CD4-positive, alpha-beta T cell treated with Interleukin-15 for 1 hour (primary cell): ENCODE data around the gene GOLGB1.

Experiments
- DNase-seq: peaks from one replicate; pipeline ENCODE4 v3.0.0-alpha.2; 2020

GOLGB1 gene

DNA sequence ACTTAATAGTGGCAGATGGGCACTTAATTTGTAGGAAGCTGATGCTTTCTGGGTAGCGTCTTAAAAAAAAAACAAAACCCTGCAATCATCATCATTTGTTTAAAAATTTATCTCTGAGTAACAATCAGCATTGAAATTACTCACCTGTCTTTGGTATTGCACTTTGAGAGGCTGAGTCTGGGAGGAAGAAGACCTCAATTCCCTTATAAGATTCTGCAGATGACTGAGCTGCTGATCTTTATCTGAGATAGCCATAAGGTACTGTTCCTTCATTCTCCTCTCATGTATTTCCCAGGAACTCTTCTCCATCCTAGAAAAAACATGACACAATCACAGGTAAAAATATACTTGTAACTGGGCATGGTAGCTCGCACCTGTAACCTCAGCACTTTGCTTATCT, 72.4 kb downstream of the GOLGB1 start:
- DNase-seq: no peak

DNA sequence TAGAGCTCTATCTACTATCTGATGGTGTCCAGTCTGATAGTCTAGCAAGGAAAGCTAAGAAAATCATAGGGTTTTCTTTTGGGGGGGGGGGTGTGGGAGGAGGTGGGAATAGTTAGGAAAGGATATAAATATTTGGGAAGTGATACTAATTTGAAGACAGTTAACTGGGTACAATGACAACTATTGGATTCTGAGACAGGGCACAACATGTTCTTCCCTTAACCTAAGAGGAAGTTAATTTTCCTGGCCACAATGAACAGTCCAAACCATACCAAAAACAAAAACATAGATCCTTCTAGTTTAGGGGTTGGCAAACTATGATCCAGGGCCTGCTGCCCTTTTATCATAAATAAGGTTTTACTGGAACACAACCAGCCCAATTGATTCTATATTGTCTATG, 78.9 kb downstream of the GOLGB1 start:
- no peak for DNase-seq

DNA sequence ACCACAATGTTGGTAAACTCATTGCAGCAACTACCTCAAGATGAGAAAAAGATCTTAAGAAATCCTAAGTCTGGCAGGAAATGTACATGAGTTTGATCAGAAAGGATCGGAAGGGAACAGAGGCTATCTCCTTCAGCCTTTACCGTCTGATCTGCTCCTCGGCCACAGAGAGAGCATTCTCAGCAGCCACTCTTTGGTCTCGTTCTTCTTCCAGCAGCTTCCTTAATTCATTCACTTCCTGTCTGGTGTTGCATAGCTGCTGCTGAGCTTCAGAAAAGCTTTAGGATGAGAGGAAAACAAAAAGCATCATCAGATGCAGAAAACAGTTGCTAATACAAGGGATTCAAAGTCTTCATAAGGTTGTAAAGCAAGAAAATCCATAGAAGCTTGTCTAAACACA, 82.2 kb downstream of the GOLGB1 start:
- DNase-seq: no peak

DNA sequence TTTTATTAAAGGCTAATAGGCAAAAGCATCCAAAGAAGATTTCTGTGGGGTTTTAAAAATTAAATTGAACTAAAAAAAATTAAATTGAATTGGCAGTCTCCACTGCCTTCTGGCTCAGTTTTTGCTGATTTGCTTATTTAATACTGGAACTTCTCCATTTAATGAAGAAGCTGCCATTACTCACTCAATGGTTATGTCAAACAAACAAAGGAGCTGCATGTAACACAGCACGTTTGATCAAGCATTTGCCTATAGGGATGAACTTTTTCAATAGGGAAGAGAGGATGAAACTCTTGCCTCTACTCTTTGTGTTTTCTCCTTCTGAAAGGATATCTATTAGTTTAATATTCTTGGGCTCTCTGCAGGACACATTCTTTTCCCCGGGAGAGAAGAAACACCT, 84.1 kb downstream of the GOLGB1 start:
- DNase-seq: no peak

DNA sequence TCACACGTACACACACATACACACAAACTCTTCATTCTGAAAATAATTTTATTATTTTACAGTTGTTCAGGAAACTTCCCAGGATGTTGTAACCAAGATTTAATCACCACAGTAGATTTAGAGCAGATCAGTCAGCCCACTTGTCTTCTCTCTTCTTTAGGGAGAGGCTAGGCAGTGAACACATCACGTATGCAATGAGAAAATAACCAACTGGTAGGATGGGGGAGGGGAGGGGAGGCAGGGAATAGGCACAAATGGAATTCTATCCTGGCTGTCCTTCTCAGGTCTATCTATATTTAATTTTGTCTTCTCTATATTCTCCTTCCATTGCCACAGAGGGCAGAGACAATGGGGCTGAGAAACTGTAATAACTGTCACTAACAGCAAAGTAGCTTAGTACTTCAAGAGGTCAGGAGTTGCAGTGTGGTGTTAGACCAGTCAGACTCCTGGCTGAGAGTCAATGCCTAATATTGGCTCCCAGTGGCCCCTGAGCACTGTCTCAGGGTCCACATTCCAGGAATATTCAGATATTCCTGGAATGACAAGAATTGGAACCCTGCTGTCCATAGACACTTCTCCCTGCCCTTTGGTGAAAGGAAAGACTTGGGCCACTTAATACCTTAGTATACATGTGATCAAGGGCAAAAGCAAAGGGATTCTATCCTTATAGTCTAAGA, 86.2 kb downstream of the GOLGB1 start:
- no peak for DNase-seq

DNA sequence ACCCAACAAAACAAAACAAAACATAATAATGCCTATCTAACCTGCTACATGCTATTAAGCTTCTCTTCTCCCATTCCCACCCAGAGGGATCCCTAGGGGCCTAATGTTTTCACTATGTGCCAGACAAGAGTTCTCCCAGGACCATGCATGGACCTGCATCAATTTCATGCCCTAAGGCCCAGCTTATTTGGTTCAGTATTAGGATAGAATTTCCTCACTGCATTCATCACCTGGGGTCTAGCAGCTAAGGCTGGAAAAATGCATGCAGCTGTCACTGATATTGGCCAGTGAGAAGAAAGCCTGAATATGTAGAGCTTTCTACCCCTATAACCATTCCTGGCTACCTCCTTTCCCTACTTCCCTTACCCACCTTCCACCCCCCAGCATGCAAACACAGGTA, 86.8 kb downstream of the GOLGB1 start:
- no peak for DNase-seq

DNA sequence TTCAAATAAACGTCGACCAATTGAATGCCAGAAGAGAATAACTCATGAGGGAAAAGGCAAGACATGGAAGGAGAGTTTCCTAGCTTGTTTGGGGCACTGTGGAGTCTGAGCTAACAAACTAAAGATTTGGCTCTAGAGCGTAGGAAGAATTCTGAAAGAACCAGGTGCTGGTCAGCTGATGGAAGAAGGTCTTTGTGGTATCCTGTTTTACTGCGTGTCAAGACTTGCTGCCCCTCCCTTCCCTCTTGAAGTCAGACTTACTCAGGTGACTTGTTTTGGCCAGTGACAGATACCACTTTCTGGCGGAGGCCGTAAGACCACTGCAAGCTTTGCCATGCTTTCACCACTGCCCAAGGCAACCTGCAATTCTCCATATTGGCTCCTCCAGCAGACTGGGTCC, 88.2 kb downstream of the GOLGB1 start:
- DNase-seq: no peak

DNA sequence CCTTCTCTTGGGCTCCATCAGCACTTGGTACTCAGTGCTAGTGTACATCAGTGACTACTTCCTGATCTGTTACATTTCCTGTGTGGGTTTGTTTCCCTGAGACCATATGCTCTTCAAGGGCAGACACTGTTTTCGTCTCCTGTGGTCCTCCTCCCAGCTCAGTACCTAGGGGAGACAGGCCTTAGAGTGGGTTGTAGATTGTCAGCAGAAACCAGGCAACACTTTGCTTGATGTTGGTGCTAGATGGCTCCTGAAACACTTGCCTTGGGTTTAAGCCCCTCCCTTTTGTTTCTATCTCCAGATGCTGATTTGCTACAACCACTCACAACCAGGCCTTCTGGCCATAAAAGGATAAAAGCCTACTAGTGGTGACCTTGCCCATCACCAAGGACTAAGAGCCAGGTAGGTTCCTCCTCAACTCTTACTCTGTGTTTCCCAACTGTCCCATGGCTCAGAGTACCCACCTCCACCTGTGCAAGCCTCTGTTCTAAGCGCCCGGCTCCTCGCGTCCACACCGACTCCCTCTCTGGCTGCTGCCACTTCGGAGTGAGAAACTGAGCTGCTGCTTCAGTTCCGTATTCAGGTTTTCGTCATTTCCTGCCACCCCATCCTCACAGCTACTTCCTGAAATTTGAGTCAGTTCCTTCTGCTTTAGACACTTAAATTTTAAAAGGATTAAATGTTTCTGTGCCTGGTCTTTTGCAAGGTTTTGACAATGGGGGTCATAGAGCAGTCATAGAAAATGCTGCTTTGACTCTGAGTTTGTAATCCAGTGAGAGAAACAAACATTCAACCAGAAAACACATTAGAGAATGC, 89.0 kb downstream of the GOLGB1 start, which contains the start of gene HCLS1:
TSS of gene HCLS1 (minus strand) at position 548 of the 816 bp plus-strand sequence. CDS start 2,556 bp downstream, outside the sequence.
- peak; percentile 81 for DNase-seq

DNA sequence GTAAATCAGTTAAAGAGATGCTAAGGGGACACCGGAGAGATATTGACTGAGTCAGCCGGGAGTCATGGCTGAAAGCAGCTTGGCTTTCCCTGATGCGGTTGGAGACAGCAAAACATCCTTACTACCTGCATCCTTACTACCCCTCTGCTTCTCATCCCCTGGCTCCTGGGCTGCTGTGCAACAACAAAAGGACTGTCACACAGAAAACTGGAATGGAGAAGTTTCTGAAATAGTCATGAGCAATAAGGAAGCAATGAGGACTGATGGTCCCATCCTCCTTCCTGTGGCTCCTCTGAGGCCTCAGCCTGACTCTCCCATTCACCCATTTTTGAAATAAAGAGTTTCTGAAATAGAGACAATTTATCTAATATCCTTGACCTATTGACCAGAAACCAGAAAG, 90.0 kb downstream of the GOLGB1 start:
- no peak for DNase-seq

DNA sequence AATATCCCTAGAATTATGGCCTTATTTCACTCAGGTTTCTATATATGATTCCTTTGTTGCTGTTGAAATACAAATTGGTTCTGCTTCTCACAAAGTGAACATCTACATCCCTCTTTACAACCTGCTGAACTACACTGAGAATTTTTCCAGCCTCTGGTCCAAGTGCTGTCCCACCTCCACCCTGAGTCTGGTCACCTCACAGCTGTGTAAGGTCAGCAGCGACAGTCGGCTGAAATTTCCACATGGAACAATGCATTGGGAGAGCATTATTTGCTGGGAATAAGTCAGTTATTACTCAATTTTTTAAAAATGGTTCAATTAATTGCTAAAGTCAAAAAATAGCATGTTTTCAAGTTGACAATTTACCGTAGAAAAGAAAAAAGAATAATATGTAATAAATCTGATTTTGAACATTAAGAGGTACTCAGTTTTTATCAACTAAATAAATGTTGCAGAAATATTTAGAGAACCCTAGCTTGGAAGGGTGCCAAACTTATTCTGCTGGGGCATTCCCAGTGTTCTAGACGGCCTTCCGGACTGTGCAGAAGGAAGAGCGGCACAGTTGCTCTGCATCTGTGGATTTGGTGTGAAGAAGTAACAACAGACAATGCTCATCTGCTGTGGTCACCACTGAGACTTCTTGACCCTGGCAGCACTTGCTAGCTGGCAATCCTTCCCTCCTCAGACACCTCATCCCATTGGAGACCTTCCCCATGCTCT, 90.7 kb downstream of the GOLGB1 start:
- DNase-seq: no peak

DNA sequence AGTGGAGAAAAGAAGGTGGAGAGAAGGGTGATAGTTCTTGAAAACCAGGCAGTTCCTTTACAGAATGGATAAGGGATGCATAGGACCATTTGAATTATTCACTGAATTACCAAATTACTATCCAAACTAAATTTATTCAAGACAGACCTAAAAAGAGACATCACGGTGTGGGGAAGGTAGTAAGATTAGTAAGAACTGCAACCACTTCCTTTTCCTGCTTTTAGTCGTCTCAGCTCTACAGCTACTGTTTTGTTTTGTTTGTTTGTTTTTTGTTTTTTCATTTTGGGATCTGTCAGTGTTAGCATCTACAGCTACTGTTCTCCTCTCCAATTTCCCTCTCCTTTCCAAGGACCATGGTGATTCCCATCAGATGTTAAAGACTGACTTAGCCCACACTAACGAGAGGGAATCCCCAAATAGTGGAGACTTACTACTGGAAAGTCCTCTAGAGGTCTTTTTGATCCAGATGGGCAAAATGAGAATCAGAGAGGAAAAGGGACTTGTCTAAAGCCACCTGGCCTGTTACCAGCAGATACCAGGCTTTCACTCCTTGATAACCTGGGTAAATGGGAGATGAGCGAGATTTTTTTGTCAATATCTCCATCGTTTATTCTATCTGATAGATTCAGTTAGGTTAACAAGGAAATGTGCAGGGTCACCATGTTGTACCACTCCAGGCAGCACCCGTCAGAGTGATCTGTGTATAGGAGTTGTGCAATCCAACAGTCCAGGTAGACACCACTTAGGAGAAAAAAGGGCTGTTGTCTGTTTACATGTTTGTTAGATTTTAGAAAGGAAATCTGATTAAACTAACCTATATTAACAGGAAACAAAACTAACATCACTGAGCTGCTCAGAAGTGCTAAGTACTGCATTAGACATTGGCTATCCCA, 94.8 kb downstream of the GOLGB1 start:
- DNase-seq: no peak

DNA sequence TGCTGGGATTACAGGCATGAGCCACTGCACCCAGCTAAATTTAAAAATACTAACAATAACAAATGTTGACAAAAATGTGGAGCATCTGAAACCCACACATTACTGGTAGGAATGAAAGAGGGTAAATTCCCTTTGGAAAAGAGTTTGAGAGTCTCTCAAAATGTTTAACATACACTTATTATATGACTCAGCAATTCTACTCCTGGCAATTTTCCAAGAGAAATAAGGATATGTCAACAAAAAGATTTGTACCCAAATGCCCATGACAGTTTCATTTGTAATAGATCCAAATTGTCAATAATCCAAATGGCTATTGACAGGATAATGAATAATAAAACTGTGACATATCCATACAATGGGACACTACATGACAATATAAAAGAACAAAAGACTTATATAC, 97.9 kb downstream of the GOLGB1 start:
- no peak for DNase-seq

DNA sequence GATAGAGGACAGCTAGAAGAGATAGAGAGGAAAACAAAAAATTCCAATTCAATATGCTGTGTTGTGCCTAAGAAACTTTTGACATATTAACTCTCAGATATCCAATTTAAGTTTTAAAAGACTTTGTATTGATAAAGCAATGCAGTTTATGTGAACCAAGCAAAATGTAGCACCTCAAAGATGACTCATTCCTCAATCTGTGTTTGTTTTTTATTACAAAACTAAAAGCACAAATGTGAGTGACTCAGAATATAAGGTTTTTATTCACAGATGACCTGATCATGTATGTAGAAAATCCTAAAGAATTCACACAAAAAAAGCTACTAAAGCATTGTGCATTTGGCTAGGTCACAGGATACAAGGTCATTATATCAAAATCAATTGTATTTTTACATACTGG, 99.9 kb downstream of the GOLGB1 start:
- DNase-seq: no peak

DNA sequence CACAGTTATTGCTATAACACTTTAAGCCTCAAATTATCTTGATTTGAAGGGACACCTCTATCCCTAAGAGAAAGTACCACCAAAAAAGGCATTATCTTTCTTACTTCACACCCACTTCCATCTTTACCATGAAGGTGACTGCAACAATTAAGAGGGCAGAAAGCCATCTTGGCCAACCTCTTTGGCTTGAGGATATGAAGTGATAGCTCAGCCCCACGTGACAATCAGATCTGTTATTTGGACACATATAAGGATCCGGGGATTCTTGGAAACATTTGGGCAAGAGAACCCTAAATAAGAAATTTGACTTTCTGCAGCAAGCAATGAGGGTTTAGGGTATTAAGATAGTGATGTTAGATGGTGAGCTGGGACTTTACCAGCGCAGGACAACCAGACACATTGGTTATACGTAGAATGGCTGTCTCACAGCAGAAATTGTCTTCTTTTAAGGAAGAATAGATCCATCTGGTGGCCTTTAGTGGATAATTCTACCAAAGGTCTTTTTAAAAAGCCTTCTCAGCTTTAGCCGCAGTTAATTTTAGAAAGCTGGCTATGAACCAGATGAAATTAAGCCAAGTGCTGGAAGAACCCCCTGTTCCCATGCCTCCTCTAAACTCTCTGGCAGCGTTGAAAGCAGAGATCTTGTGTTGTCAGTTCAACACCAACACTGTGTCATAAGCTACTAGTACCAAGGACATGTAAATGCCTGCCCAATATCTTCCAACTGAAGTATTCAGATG, 101.2 kb downstream of the GOLGB1 start:
- no peak for DNase-seq

DNA sequence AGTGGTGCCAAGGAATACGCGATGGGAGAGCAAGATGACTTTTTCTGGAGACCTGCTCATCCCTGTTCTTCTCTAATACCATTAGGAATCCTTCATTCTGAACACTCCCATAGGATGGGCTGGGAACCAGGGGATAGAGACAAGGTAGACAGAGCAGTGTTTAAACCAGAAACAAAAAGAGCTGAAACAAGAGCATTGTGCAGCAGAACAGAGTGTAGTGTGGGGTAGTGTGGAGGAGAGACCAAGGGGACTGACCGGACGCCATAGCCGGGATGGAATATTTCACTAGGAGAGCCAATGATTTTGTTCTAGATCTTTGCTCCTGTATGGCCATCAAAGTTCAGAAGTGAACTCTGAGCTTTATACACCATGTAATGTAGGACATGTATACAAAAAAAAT, 104.5 kb downstream of the GOLGB1 start:
- DNase-seq: no peak

DNA sequence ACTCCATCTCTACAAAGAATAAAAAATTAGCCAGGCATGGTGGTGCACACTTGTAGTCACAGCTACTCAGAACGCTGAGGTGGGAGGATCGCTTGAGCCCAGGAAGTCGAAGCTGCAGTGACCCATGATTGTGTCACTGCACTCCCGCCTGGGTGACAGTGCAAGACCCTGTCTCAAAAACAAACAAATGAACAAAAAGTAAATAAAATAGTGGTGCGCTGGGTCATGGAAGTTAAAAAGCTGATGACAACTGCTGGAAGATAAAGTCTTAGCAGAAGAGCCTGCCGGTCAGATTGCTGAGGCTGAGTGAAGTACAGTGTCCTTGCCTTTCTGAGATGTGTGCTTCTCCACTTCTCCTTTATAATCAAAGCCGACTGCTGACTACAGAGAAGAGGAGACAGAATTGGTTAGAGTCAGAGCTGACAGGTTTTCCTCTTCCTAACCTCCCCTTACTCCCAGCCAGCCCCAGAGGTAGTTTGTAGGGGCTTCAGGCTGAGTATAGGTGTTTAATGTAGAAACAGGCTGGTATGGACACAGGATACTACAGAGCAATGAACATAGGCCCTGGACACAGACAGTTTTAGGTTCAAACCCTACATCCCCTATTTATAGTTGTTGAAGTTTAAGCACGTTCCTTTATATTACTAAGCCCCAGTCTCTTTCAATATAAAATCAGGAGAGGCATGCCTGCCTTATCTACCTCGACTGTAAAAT, 106.8 kb downstream of the GOLGB1 start:
- DNase-seq: no peak

DNA sequence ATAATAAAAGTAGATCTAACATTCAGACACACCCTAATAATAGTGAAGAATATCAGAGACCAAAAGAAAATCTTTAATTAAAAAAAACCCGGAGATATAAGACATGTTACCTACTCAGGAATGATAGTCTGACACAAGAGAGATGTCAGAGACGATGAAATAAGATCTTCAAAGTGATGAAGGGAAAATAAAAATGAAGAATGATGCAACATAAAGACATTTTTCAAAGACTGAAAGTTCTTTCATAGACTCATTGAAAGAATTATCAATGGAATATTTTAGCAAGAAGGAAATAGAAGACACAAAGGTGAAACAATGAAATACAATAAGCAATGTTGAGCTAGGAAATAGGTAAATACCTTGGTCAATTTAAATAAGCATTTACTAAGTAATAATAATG, 108.4 kb downstream of the GOLGB1 start:
- DNase-seq: no peak

DNA sequence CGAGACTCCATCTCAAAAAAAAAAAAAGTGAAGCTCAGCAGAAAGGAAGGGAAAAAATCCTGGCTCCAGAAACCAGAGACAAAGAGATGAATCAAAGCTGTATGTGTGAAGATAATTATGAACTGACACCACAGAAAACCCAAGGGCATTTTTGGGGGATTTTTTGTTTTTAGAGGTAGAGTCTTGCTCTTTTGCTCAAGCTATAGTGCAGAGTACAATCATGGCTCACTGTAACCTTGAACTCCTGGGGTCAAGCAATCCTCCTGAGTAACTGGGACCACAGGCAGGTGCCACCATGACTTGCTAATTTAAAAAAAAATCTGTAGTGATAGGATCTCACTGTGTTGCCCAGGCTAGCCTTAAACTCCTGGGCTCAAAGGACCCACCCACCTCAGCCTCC, 111.6 kb downstream of the GOLGB1 start:
- DNase-seq: no peak

DNA sequence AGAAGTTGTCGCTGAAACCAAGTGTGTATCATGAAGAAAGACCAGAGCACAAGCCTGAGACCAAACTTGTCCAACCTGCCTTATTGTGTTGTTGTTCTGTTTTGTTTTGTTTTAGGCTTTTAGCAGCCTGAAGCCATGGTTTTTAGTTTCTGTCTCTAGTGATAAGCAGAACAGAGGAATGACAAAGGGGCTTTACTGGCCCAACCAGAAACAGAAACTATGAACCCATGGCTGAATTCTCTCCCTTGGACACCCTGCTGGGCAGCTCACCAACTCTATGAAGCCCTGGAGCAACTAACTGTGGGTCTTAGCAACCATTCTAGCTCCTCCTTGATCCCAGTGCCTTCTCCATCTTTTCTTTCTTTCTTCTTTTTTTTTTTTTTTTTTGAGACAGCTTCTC, 119.2 kb downstream of the GOLGB1 start:
- no peak for DNase-seq

DNA sequence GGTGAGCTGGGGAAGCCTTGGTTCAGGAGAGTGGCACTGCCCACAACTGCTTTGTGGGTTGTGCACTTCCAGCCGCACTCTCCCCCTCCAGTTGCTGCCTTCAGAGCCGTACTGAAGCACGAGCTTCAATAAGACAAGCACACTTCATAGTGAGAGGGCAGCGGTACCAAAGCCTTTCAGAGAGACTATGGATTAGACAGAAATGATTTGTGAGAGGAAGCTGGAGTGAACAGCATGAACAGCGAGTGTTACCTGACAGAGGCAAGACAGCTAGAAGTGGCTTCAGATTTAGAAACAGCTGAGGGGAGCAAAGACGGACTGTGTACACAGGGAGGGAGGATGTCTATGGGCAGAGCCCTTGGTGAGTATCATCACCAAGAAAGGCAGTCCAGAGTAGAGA, 119.9 kb downstream of the GOLGB1 start:
- no peak for DNase-seq

DNA sequence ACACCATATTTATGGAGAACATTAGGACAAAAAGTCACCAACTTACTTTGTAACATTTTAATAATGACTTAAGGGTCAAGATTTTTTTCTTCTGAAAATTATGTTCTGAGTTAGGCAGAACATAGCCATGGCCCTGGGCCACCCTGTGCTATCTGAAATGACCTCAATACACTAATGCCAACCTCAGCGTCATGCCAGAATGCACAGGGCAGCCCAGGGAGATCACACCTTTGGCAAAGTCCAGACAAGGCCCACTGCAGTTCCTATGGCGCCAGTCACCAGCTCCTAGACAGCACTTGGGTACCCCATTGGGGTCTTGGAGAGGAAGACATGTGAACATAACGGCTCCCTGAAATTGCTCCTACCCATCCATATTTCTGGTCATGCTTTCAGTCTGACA, 121.9 kb downstream of the GOLGB1 start:
- DNase-seq: no peak
